ENCODE results near the gene OR51E1.
A peak's percentile ranks its signal among the peaks of the same experiment; 100 is the strongest.

Gene OR51E1

DNA sequence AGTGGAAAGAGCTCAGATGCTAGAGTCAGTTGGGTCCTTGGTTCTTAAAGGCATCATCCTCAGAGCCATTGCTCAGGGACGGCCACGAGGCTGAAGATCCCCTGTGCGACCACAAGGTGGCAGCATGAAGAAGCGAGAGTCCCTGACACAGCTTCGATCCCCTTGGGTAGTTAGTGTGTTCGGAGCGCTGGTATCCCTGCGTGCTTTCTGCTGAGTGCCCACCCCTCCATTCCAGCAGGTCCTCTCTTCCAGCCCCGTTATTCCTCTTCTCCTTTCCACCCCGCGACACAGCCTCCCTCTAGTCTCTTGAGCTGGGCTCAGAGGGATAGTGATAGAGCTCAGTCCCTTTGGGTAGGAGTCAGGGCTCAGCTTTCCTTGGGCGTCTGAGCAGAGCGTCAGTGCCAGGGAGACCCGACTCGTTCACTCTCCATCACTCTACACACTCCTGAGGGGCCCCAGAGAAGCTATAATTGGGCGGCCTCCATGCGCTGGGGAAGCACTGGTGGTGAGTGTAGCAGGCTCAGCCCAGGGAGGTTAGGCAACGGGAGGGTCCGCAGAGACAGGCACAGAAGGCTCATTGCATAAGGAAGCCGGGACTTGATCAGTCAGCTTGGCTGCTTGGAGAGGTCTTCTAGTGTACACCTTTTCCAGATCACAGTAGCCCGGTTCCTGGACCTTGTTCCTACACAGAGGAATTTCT is 6.7 kb upstream of the OR51E1 start, which contains the start of gene OR51D1:
TSS of gene OR51D1 (plus strand) at position 516 of the 700 bp plus-strand sequence. CDS start 2,314 bp downstream, outside the sequence.
- TF ChIP-seq, protein P1, sequence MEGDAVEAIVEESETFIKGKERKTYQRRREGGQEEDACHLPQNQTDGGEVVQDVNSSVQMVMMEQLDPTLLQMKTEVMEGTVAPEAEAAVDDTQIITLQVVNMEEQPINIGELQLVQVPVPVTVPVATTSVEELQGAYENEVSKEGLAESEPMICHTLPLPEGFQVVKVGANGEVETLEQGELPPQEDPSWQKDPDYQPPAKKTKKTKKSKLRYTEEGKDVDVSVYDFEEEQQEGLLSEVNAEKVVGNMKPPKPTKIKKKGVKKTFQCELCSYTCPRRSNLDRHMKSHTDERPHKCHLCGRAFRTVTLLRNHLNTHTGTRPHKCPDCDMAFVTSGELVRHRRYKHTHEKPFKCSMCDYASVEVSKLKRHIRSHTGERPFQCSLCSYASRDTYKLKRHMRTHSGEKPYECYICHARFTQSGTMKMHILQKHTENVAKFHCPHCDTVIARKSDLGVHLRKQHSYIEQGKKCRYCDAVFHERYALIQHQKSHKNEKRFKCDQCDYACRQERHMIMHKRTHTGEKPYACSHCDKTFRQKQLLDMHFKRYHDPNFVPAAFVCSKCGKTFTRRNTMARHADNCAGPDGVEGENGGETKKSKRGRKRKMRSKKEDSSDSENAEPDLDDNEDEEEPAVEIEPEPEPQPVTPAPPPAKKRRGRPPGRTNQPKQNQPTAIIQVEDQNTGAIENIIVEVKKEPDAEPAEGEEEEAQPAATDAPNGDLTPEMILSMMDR (IDR thresholded peaks at IDR 0.05; ENCODE audit: control insufficient read depth, insufficient read depth, low read depth, low read length, missing control alignments), result peak; percentile 88
- DNase-seq (ENCODE audit: low read depth), result peak; percentile 13
- H3K4me3 ChIP-seq (ENCODE audit: control insufficient read depth, low read depth, low read length), result no peak within 1 kb of the TSS

DNA sequence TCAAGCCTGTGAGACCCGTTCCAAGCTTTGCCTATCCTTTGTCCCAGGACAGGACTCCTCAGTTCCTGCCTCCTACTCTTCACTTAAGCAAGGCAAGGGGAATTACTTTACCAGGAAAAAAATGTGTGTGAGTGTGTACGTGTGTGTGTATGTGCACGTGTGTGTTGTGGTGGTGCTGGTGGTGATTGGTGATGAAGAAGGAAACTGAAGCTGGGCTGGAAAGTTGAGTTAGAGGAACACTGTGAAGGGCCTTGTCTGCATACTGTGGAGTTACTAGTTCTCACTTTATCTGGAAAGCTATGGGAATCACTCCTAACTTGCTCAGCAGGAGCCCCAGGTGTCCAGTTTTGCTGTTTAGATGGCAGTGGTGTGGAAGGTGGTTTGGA is 6.1 kb upstream of the OR51E1 start:
- no peak overlapping the region for H3K4me3 ChIP-seq (ENCODE audit: control insufficient read depth, low read depth, low read length)
- no peak for DNase-seq (ENCODE audit: low read depth)
- TF ChIP-seq, protein P1 (IDR thresholded peaks at IDR 0.05; ENCODE audit: control insufficient read depth, insufficient read depth, low read depth, low read length, missing control alignments), result no peak

DNA sequence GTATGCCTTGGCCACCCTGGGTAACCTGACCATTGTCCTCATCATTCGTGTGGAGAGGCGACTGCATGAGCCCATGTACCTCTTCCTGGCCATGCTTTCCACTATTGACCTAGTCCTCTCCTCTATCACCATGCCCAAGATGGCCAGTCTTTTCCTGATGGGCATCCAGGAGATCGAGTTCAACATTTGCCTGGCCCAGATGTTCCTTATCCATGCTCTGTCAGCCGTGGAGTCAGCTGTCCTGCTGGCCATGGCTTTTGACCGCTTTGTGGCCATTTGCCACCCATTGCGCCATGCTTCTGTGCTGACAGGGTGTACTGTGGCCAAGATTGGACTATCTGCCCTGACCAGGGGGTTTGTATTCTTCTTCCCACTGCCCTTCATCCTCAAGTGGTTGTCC is 3.9 kb upstream of the OR51E1 start:
- no peak overlapping the region for H3K4me3 ChIP-seq (ENCODE audit: control insufficient read depth, low read depth, low read length)
- no peak for DNase-seq (ENCODE audit: low read depth)
- TF ChIP-seq, protein P1 (IDR thresholded peaks at IDR 0.05; ENCODE audit: control insufficient read depth, insufficient read depth, low read depth, low read length, missing control alignments), result no peak

DNA sequence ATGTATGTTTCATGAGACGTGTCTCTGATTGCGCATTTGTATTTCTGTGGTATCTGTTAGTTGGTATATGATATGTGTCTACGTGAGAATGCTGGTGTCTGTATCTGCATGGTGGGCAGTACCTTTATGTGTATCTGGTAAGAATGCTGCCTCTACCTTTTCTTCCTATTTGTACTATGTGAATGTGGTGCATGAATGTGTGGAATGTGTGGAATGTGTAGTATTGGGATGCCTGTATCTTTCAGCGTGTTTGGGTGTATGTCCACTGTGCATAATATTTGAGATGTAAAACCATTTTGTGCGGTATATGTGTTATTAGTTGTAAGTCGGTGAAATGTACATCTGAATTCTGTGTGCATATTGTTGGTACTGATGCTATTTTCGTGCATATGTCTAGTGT is 2.3 kb upstream of the OR51E1 start:
- TF ChIP-seq, protein P1 (IDR thresholded peaks at IDR 0.05; ENCODE audit: control insufficient read depth, insufficient read depth, low read depth, low read length, missing control alignments), result no peak
- no peak for DNase-seq (ENCODE audit: low read depth)
- no peak overlapping the region for H3K4me3 ChIP-seq (ENCODE audit: control insufficient read depth, low read depth, low read length)

DNA sequence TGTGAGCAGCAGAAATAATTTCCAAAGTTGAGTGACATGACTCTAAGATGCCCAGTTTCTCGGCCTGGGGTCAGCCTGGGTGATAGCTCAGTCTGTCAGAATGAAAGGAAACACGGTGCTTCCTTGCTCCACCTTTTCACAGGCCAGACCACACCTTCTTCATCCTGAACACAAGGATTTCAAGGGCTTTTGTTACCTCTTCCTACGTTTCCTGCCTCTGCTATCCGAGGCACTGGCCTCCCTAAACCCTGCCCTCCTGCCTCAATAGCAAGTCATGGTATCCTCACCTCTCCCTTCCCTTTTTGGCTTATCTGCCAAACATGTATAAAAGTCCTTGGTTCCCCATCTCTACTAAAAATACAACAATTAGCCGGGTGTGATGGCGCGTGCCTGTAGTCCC is 1.7 kb upstream of the OR51E1 start:
- TF ChIP-seq, protein P1 (IDR thresholded peaks at IDR 0.05; ENCODE audit: control insufficient read depth, insufficient read depth, low read depth, low read length, missing control alignments), result no peak
- DNase-seq (ENCODE audit: low read depth), result no peak
- no peak overlapping the region for H3K4me3 ChIP-seq (ENCODE audit: control insufficient read depth, low read depth, low read length)

DNA sequence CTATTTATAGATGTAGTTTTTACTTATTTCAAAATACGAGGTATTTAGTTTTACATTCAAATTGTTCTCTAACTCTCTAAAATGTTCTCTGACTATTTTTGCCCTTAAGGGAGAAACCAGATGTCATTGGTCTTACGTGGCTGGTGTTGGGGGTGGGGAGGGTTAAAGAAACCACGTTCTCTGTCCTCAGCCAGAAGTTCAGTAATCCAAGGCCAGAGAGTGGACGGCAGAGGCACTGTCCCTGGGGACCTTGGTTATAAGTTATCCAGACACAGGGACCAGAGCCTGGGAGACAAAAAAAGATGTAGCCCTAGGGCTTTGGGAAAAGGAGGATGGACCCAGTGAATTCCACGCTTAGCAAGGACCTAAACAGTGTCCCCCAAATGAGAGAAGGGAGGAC is 706 bp upstream of the OR51E1 start:
- no peak overlapping the region for H3K4me3 ChIP-seq (ENCODE audit: control insufficient read depth, low read depth, low read length)
- TF ChIP-seq, protein P1 (IDR thresholded peaks at IDR 0.05; ENCODE audit: control insufficient read depth, insufficient read depth, low read depth, low read length, missing control alignments), result no peak
- DNase-seq (ENCODE audit: low read depth), result no peak
